Stimulated activated CD4-positive, alpha-beta T cell treated with anti-CD3 and anti-CD28 coated beads, Interleukin-12 subunit alpha, Interleukin-12 subunit beta, amount 100 ng/mL, for 4 hours (primary cell): ENCODE data around the gene EDEM3.
"Not testable (repeated sequence)": the region's sequence is repeated elsewhere in the genome, so short reads cannot be mapped to it uniquely, and the experiment has no call there.

Source experiments
- DNase-seq: peaks from one replicate; pipeline ENCODE4 v3.0.0-alpha.2; 2020

The EDEM3 gene

GRCh38 chr1:184769241-184769640 lies 14.6 kb upstream of the EDEM3 start:
- DNase-seq = no peak

GRCh38 chr1:184768467-184768866 lies 13.8 kb upstream of the EDEM3 start:
- DNase-seq = no peak

GRCh38 chr1:184767591-184767990 lies 12.9 kb upstream of the EDEM3 start:
- DNase-seq = no peak

DNA sequence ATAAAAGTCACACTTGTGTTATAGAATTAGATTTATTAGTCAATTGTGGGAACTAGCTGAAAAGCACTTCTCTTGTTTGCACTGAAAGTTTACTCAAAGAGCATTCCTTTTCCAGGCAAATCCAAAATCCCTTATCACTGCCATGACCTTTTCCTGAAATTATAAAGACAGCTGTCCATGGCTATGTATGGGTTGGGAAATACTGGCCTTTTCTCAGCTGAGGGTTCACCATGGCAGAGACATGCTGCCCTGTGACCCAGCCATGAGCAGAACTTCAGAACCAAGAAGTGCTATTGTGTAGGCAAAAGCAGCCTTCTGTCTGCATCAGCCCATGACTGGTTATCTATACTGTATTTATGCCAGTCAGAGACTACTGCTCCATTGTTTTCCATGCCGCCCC lies 9.8 kb upstream of the EDEM3 start:
- DNase-seq = no peak

- DNase-seq = not testable (repeated sequence)
Observed at GRCh38 chr1:184763520-184763919, 8.9 kb upstream of the EDEM3 start.

- no peak for DNase-seq
Observed at GRCh38 chr1:184761969-184762485, 7.4 kb upstream of the EDEM3 start.

- DNase-seq = no peak
Observed at GRCh38 chr1:184759651-184760050, 5.0 kb upstream of the EDEM3 start.

- no peak for DNase-seq
Observed at GRCh38 chr1:184759112-184759511, 4.5 kb upstream of the EDEM3 start.

- no peak for DNase-seq
Observed at GRCh38 chr1:184757891-184758290, 3.2 kb upstream of the EDEM3 start.

GRCh38 chr1:184757406-184757805 lies 2.7 kb upstream of the EDEM3 start:
- DNase-seq = no peak

DNA sequence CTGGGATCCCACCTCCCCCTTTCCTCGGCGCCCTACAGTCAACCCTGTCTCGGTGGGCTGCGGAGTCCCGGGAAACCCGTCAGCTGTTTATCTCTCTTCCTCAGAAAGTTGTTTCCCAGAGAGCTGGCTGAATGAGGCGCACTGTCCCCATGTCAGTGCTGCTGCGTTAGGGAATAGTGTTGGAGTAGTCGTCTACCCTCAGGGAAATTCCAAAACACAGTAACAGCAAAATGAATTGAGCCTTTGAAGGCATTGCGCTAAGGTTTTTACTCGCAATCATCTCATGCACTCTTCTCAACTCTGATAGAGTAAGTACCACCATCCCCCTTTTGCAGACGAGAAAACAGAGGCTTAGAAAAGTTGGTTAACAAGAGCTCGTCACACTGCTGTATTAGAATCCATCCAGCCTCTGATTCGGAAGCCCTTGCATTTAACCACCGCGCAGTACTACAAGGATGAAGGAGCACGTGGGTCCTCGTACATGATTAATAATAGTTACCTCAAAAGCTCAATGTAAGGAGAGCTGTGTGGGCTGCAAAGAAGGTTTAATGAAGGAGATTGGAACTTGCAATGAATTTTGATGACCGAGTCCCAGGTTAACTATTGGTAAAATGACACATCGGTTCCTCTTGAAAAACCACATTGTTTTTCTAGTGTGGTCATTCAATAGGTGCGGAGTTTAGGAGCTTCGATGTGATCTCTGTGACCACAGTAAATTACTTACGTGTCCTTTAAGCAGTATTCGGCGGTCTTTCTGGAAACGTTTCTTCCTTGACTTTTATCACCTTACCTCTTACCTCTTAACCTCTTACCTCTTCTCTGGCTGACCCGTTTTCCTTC lies 788 bp upstream of the EDEM3 start:
- DNase-seq = no peak

DNA sequence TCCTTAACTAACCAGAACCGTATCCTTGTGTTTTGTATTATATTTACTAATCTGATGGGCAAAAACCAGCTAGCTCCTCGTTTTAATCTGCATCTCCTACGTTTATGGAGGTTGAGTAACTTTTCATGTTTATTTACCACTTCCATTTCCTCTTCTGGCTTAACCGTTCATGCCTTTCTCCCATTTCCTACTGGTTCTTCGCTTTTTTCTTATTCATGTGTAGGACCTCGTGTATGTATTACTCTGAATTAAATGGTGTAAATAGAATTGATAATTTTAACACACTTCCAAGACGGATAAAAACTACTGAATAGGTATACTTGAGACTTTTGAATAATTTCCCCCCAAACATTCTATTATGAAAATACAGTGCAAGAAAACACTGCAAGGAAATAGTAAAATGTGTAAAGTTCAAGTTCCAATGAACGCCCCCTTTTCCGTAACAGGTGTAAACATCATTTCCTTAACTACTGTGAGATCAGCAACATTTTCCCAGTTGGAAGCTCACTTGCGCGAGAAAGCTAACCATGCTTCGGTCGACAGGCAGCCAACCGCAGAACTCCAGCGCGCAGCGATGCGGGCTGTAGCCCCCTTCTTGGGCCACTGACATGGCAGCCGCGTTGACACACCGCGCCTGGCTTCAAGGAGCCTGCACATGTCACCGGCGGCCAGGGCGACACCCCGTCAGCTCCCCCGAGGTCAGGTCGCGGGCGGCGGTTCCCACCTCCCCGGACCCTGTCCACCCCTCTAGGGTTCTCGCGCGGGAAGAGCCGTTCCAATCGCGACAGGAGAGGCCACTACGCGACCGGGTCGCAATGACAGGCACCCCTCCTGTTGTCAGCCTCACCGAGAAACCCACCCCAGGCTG lies 816 bp downstream of the EDEM3 start:
- peak; percentile 37 for DNase-seq

GRCh38 chr1:184753117-184753516 lies 1.5 kb downstream of the EDEM3 start:
- DNase-seq = no peak

DNA sequence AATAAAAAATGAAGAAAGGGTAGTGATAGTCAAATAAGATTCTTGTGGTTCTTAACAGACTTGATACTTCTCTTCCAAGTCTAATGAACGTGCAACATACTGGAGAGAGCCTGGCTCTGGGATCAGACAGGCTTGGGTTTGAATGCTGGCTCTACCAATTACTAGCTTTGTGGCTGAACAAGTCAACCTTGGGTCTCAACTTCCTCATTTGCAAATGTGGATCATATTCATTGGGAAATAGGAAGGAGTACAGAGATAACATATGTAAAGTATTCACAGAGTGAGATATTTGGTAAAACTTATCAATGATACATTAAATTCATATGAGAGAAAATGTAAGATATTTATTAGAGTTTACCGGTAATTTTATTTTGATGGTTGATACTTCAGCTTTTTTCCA lies 2.0 kb downstream of the EDEM3 start:
- no peak for DNase-seq

DNA sequence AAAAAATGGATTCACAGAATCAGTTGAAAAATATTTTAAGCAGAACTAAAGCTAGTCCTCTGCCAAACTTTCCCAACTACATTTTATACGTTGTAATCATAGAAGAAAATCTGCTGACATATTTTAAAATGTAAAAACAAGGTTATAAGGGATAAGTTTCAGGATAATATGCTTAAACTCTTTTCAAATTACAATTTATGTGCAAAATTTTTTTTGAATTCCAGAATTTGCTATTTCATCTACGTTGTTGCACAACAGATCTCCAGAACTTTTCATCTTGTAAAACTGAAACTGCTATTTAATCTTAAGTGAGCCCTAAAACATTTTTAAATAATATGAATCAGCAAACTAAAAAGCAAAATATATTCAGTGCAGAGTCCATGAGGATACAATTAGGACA lies 5.9 kb downstream of the EDEM3 start:
- DNase-seq = no peak

- DNase-seq = no peak
Observed at GRCh38 chr1:184747089-184747955, 7.3 kb downstream of the EDEM3 start.

- no peak for DNase-seq
Observed at GRCh38 chr1:184745929-184746638, 8.6 kb downstream of the EDEM3 start.

DNA sequence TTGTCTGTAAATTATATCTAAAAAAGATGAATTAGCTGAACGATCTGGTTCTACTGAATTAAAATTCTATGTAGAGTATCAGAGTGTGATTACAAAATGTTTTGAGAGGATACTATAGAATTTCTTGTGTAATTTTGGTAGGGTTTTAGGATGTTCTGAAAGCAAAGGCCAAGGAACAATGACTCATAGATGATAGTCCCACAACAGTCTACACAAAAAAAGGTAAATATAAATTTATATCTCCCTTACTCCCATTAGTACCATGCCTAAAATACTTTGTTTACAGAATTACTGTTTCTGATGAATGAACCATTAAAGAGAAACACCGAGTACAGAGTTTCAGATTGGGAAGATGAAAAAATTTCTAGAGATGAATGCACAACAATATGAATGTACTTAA lies 9.5 kb downstream of the EDEM3 start:
- no peak for DNase-seq

DNA sequence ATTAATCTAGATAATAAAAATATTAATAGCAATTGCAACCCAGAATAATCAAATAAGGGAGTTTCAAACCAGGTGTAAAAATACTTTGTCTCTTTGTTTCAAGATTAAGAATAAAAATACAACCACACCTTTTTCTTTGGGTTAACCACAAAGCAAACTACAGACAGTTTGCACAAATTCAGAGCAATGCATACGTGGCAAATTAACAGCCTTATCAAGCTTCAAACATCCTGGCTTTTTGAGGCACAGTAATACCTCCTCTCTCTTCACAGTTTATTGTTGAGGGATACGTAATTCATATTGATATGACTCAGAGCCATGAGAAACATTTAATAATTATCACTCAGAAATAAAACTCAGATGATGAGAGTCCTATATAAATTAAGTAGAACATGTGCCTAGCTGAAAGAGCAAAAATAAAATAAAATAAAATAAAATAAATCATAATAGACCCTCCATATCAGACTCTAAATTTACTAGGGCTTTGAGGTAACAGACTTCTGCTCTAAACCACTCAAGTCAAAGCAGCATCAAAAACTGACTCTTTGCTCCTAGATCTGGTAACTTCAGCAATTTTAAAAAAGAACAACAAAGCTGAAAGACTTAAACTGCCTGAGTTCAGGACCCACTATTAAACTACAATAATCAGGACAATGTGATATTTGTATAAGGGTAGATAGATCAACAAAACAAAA lies 11.4 kb downstream of the EDEM3 start:
- DNase-seq = no peak

DNA sequence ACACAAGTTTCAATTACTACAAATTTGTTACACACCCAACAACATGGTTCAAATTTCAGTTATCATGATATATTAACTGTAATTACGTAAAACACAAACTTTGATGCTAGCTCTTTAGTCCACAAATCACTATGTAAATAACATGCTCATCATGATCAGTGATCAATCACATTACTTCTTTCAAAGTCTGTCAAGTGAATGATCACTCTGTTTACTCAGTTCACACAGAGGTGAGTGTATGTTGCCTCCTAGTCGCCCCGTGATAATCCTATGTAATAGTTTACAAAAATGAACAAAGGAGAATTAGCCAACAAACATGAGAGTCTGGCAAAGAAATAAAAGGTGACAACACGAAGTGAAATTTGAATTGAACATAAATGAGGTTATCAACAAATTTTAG lies 14.3 kb downstream of the EDEM3 start:
- DNase-seq = no peak

- no peak for DNase-seq
Observed at GRCh38 chr1:184739796-184740195, 14.9 kb downstream of the EDEM3 start.

- DNase-seq = no peak
Observed at GRCh38 chr1:184739070-184739469, 15.6 kb downstream of the EDEM3 start.
